CD8-positive, alpha-beta memory T cell (primary cell): ENCODE results near the gene SUPV3L1. TPM values are rescaled to one million over a fixed set of nuclear protein-coding genes. Genes with fewer than 3 reads are reported as not detected.

Experiments
- CTCF ChIA-PET: fragments of 350-600 bp; sonication (Branson Sonifier 250); formaldehyde crosslinking; loops from one replicate; lab custom pipeline; 2021; ENCODE audit warnings: antibody characterized with exemption; lab: Charles Lee
- POLR2A ChIA-PET: fragments of 350-600 bp; sonication (Branson Sonifier 250); formaldehyde crosslinking; loops from one replicate; lab custom pipeline; 2021; ENCODE audit warnings: antibody characterized with exemption; lab: Charles Lee
- DNase-seq, 5 donors: peaks; one replicate each; pipeline versions ENCODE4 v3.0.0 to v3.0.0-alpha.2; 2020 to 2022; ENCODE audit warnings: mixed read lengths in 1 of 5
- H3K27ac ChIP-seq: one replicate; pipeline ENCODE4 v1.7.0; 2013; ENCODE audit warnings: low read depth, mild to moderate bottlenecking, low read length, moderate library complexity
- H3K27me3 ChIP-seq: 2 replicates; pipeline ENCODE4 v1.7.0; 2013; ENCODE audit warnings: low read length, mild to moderate bottlenecking; ENCODE audit not compliant: insufficient read depth, poor library complexity, severe bottlenecking
- H3K36me3 ChIP-seq: 2 replicates; pipeline ENCODE4 v1.7.0; 2013; ENCODE audit warnings: mild to moderate bottlenecking, low read length, moderate library complexity; ENCODE audit not compliant: insufficient read depth
- H3K4me1 ChIP-seq: 2 replicates; pipeline ENCODE4 v1.7.0; 2013; ENCODE audit warnings: mild to moderate bottlenecking, low read length, moderate library complexity; ENCODE audit not compliant: insufficient read depth
- H3K4me3 ChIP-seq: 2 replicates; pipeline ENCODE4 v1.7.0; 2013; ENCODE audit warnings: mild to moderate bottlenecking, low read length
- H3K9me3 ChIP-seq: 2 replicates; pipeline ENCODE4 v1.7.0; 2013; ENCODE audit warnings: mild to moderate bottlenecking, low read length
- H3K27ac Mint-ChIP-seq, 8 donors: one replicate each; pipeline ENCODE4 v1.8.0; 2020 to 2021; ENCODE audit warnings: mixed read lengths in 8 of 8, mild to moderate bottlenecking in 6 of 8, inconsistent platforms in 3 of 8, moderate library complexity in 3 of 8
- H3K27me3 Mint-ChIP-seq, 2 donors: one replicate each; pipeline ENCODE4 v1.8.0; 2020 to 2021; ENCODE audit warnings: mixed read lengths in 2 of 2, mild to moderate bottlenecking in 1 of 2, moderate library complexity in 1 of 2
- H3K36me3 Mint-ChIP-seq, 3 donors: one replicate each; pipeline ENCODE4 v1.8.0; 2020 to 2021; ENCODE audit warnings: mixed read lengths in 3 of 3, inconsistent platforms in 1 of 3, mild to moderate bottlenecking in 1 of 3
- H3K4me1 Mint-ChIP-seq, 3 donors: one replicate each; pipeline ENCODE4 v1.8.0; 2020 to 2021; ENCODE audit warnings: mixed read lengths in 3 of 3, inconsistent platforms in 1 of 3, mild to moderate bottlenecking in 1 of 3
- H3K4me3 Mint-ChIP-seq, 7 donors: one replicate each; pipeline ENCODE4 v1.8.0; 2020 to 2021; ENCODE audit warnings: mixed read lengths in 7 of 7, mild to moderate bottlenecking in 6 of 7, moderate library complexity in 4 of 7, inconsistent platforms in 2 of 7
- H3K9me3 Mint-ChIP-seq, 5 donors: one replicate each; pipeline ENCODE4 v1.8.0; 2020 to 2022; ENCODE audit warnings: mixed read lengths in 5 of 5, mild to moderate bottlenecking in 3 of 5, moderate library complexity in 2 of 5, inconsistent platforms in 1 of 5
- polyA plus RNA-seq: library from polyadenylated mRNA; unstranded; fragments of 300-500 nt; fragmentation: Illumina TruSeq; gene quantifications from one replicate; pipeline ENCODE4 v1.2.3, GENCODE V29; 2021
- total RNA-seq, 2 experiments: library from RNA; stranded (reverse); gene quantifications; one replicate each; pipeline ENCODE4 v1.2.3, GENCODE V29; 2021

The SUPV3L1 gene
- total and polyA plus RNA-seq, 3 experiments from 2014 or later = 25.1 to 51.0 (median 50.0) TPM

DNA sequence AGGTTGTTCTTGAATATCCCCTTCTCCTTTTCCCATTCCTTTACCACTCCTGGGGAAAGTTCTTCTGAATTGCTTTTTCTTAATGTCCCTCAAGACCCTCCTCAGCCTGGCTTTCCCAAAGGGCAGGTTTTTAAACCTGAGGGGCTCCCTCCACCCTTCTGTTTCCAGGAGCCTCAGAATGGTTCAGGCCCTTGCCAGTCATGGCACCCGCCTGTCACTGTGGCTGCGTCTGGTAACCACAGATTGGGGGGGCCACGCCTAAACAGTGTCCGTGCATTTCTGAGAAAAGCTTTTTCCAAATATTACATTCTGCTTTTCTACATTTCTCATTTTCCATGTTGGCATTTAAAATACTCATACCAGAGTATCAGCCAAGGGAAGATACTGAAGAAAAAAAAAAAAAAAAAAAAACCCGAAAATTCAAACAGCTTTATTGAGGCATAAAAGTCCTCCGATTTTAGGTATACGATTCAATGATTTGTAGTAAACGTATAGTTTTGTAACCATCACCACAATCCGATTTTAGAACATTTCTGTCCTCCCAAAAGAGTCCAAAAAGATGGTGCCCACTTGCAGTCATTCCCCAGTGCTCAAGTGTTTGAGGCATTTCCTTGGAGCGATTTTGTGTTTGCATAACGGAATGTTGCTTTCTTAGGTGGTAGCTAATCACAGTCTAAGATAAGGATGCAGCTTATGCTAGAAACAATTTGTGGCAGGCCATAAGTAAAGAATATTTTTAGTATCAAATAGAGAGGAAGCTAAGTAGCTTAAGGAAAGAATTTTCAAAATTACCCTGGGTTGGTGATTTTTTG lies 62.2 kb downstream of the SUPV3L1 start:
- no peaks in the 10 kb centered on the region for H3K36me3 Mint-ChIP-seq
- H3K36me3 ChIP-seq = no peaks in the 10 kb centered on the region
- no peak overlapping the region for H3K4me3 ChIP-seq
- DNase-seq = no peak
- no peaks in the 10 kb centered on the region for H3K9me3 ChIP-seq
- ChIA-PET POLR2A (interaction anchor here (0.6 to 0.7 kb wide), 2 partner anchors 151 to 1364 kb away, joined by 3 to 4 read pairs; no protein-coding TSS in a partner anchor), CTCF (interaction anchor here (1.1 to 9.6 kb wide), 2 partner anchors 9 to 150 kb away, joined by 3 to 103 read pairs; no protein-coding TSS in a partner anchor)
- no peak overlapping the region for H3K27ac ChIP-seq
- peaks cover 5 to 6% (median 6%) of the 10 kb centered on the region in 3 donors for H3K4me1 Mint-ChIP-seq
- H3K4me1 ChIP-seq = peaks cover 8% of the 10 kb centered on the region
- H3K27me3 ChIP-seq = no peaks in the 10 kb centered on the region
- H3K9me3 Mint-ChIP-seq = no peaks in the 10 kb centered on the region
- H3K27ac Mint-ChIP-seq = no peak overlapping the region
- no peaks in the 10 kb centered on the region for H3K27me3 Mint-ChIP-seq
- no peak overlapping the region for H3K4me3 Mint-ChIP-seq

DNA sequence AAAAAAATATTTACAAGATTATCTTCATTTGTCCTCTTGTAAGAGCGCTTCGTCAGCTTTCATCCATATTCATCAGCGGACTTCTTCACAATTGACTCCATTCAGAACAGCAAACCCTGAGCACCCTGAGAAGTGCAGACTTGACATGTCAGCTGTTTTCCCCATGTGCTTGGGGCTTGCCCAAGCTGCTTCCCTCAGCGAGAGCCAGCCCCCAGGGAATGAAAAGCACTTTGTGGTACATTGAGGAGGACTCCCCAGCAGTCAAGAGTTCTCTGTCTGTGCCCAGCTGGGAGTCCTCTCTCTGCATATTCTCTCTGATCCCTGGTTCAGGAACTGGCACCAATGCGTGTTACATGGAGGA lies 62.8 kb downstream of the SUPV3L1 start:
- POLR2A ChIA-PET = interaction anchor here (0.7 kb wide), 1 partner anchor 150 kb away, joined by 4 read pairs; no protein-coding TSS in a partner anchor

GRCh38 chr10:69243817-69244216 lies 63.8 kb downstream of the SUPV3L1 start:
- H3K27me3 Mint-ChIP-seq = no peaks in the 10 kb centered on the region
- H3K4me3 ChIP-seq = no peak overlapping the region
- H3K27ac Mint-ChIP-seq = no peak overlapping the region
- no peaks in the 10 kb centered on the region for H3K4me1 ChIP-seq
- H3K27me3 ChIP-seq = no peaks in the 10 kb centered on the region
- no peak for DNase-seq
- no peak overlapping the region for H3K4me3 Mint-ChIP-seq
- H3K9me3 ChIP-seq = no peaks in the 10 kb centered on the region
- H3K36me3 Mint-ChIP-seq = no peaks in the 10 kb centered on the region
- no peaks in the 10 kb centered on the region for H3K4me1 Mint-ChIP-seq
- H3K36me3 ChIP-seq = no peaks in the 10 kb centered on the region
- no peaks in the 10 kb centered on the region for H3K9me3 Mint-ChIP-seq
- H3K27ac ChIP-seq = no peak overlapping the region
- POLR2A ChIA-PET = no interaction called here
- CTCF ChIA-PET = interaction anchor here (9.6 kb wide), 1 partner anchor 148 kb away, joined by 103 read pairs; no protein-coding TSS in a partner anchor

More for the DNA sequence above, 62.8 kb downstream of the SUPV3L1 start:
- no peaks in the 10 kb centered on the region for H3K36me3 ChIP-seq
- H3K36me3 Mint-ChIP-seq = no peaks in the 10 kb centered on the region
- H3K4me3 ChIP-seq = no peak overlapping the region
- H3K9me3 Mint-ChIP-seq = no peaks in the 10 kb centered on the region
- H3K9me3 ChIP-seq = no peaks in the 10 kb centered on the region
- H3K4me1 Mint-ChIP-seq = peaks cover 0 to under 1% (median under 1%) of the 10 kb centered on the region in 3 donors
- H3K27me3 Mint-ChIP-seq = no peaks in the 10 kb centered on the region
- H3K27ac Mint-ChIP-seq = peak overlapping the region in 1 of 8 donors; percentile 54
- H3K27me3 ChIP-seq = no peaks in the 10 kb centered on the region
- H3K4me3 Mint-ChIP-seq = no peak overlapping the region
- H3K4me1 ChIP-seq = peaks cover 2% of the 10 kb centered on the region
- no peak overlapping the region for H3K27ac ChIP-seq
- DNase-seq = no peak
- CTCF ChIA-PET = interaction anchor here (1.1 to 9.6 kb wide), 2 partner anchors 9 to 149 kb away, joined by 3 to 103 read pairs; no protein-coding TSS in a partner anchor

DNA sequence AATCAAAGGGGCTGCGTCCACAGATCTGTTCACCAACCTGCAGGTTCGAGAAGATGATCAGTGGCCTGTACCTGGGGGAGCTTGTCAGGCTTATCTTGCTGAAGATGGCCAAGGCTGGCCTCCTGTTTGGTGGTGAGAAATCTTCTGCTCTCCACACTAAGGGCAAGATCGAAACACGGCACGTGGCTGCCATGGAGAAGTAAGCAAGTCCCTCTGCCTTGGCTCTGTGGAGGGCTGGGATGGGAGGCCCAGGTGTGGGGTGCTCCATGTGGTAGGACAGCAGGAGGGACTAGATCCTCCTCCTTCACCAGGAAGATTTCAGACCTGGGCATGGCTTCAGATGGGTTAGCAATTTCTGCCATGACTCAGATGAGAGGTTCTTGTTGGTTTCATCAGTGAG lies 66.0 kb downstream of the SUPV3L1 start:
- H3K9me3 Mint-ChIP-seq = no peaks in the 10 kb centered on the region
- H3K9me3 ChIP-seq = no peaks in the 10 kb centered on the region
- peak in 1 of 5 donors; percentile 35 for DNase-seq
- H3K27me3 ChIP-seq = no peaks in the 10 kb centered on the region
- no peaks in the 10 kb centered on the region for H3K36me3 ChIP-seq
- no peaks in the 10 kb centered on the region for H3K4me1 ChIP-seq
- no peak overlapping the region for H3K27ac Mint-ChIP-seq
- H3K4me3 ChIP-seq = no peak overlapping the region
- ChIA-PET POLR2A (no interaction called here), CTCF (no interaction called here)
- H3K4me3 Mint-ChIP-seq = no peak overlapping the region
- H3K4me1 Mint-ChIP-seq = no peaks in the 10 kb centered on the region
- no peak overlapping the region for H3K27ac ChIP-seq
- H3K36me3 Mint-ChIP-seq = peaks cover 2 to 5% (median 2%) of the 10 kb centered on the region in 3 donors
- peaks cover 0 to 2% of the 10 kb centered on the region in 2 donors for H3K27me3 Mint-ChIP-seq

DNA sequence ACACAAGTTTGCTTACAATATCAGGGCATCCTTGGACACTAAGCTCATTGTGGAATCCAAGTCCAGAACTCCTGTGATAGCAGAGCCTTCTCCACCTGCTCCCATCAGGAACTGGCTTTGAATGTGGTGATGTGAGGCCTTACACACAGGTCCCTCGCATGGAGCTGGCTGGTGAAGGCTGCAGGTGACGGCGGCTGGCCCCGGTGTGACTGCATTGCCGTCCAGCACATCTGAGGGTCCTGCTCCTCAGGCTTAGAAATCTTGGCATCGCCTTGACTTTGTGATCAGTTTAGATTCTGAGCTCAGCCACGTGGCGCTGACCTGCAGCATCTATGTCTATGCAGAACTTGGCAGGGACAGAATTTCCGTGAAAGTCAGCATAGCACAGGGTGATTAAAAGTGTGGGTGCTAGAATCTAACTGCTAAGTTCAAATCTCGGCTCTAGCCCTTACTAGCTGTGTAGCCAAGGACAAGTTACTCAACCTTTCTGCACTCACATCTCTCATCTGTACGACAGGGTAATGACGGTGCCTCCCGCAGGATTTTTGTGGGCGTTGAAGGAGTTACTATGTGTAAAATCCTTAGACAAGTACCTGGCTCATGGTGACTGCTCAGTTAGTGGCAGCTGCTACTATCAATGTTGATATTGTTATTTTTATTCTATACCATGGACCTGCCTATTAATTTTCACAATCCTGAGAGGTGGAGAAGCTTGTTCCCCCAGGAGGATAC lies 66.7 kb downstream of the SUPV3L1 start:
- POLR2A ChIA-PET = no interaction called here
- Mint-ChIP-seq H3K36me3 (peaks cover 2 to 5% (median 2%) of the 10 kb centered on the region in 3 donors), H3K4me1 (no peaks in the 10 kb centered on the region)

GRCh38 chr10:69247313-69247710 lies 67.3 kb downstream of the SUPV3L1 start:
- Mint-ChIP-seq H3K4me3 (no peak overlapping the region), H3K36me3 (peaks cover 2 to 5% (median 2%) of the 10 kb centered on the region in 3 donors), H3K27me3 (peaks cover 0 to 4% of the 10 kb centered on the region in 2 donors), H3K9me3 (no peaks in the 10 kb centered on the region), H3K27ac (no peak overlapping the region), H3K4me1 (no peaks in the 10 kb centered on the region)
- no peak for DNase-seq
- Histone ChIP-seq H3K27ac (no peak overlapping the region), H3K27me3 (no peaks in the 10 kb centered on the region), H3K4me3 (no peak overlapping the region), H3K36me3 (no peaks in the 10 kb centered on the region), H3K9me3 (no peaks in the 10 kb centered on the region), H3K4me1 (no peaks in the 10 kb centered on the region)
- CTCF ChIA-PET = interaction anchor here (1.5 kb wide), 1 partner anchor 160 kb away, joined by 4 read pairs; no protein-coding TSS in a partner anchor
- POLR2A ChIA-PET = no interaction called here

More for the DNA sequence above, 66.7 kb downstream of the SUPV3L1 start:
- no peak overlapping the region for H3K27ac ChIP-seq
- no peak overlapping the region for H3K27ac Mint-ChIP-seq
- H3K27me3 Mint-ChIP-seq = peaks cover 0 to 2% of the 10 kb centered on the region in 2 donors
- no peaks in the 10 kb centered on the region for H3K36me3 ChIP-seq
- CTCF ChIA-PET = no interaction called here
- no peaks in the 10 kb centered on the region for H3K9me3 ChIP-seq
- H3K4me1 ChIP-seq = no peaks in the 10 kb centered on the region
- H3K4me3 Mint-ChIP-seq = no peak overlapping the region
- no peaks in the 10 kb centered on the region for H3K27me3 ChIP-seq
- H3K9me3 Mint-ChIP-seq = no peaks in the 10 kb centered on the region
- no peak for DNase-seq
- no peak overlapping the region for H3K4me3 ChIP-seq

DNA sequence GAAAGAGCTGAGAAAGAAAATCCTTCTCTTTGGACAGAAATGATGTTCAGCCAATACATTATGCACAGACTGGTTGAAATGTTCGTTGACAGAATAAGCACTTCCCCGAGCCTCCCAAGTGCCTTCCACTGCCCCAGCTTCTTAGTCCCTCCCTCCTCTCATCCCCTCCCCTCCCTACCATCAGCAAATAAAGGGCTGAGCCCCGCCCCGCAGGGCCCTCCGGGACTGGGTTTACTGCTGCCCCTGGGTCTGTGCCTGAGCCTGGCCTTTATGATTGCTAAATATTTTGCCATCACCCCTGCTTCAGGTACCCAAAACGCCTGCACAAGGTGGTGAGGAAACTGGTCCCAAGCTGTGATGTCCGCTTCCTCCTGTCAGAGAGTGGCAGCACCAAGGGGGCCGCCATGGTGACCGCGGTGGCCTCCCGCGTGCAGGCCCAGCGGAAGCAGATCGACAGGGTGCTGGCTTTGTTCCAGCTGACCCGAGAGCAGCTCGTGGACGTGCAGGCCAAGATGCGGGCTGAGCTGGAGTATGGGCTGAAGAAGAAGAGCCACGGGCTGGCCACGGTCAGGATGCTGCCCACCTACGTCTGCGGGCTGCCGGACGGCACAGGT lies 68.2 kb downstream of the SUPV3L1 start:
- peaks cover 0 to 4% of the 10 kb centered on the region in 2 donors for H3K27me3 Mint-ChIP-seq
- Histone ChIP-seq H3K27ac (no peak overlapping the region), H3K4me3 (no peak overlapping the region), H3K36me3 (no peaks in the 10 kb centered on the region), H3K4me1 (no peaks in the 10 kb centered on the region), H3K27me3 (no peaks in the 10 kb centered on the region), H3K9me3 (no peaks in the 10 kb centered on the region)
- H3K4me1 Mint-ChIP-seq = no peaks in the 10 kb centered on the region
- H3K4me3 Mint-ChIP-seq = no peak overlapping the region
- H3K9me3 Mint-ChIP-seq = no peaks in the 10 kb centered on the region
- peaks cover 2 to 5% (median 2%) of the 10 kb centered on the region in 3 donors for H3K36me3 Mint-ChIP-seq
- DNase-seq = no peak
- H3K27ac Mint-ChIP-seq = no peak overlapping the region
- ChIA-PET CTCF (interaction anchor here (1.5 kb wide), 1 partner anchor 160 kb away, joined by 4 read pairs; no protein-coding TSS in a partner anchor), POLR2A (no interaction called here)
